ENCODE results near the gene C22orf23.

C22orf23 gene

DNA sequence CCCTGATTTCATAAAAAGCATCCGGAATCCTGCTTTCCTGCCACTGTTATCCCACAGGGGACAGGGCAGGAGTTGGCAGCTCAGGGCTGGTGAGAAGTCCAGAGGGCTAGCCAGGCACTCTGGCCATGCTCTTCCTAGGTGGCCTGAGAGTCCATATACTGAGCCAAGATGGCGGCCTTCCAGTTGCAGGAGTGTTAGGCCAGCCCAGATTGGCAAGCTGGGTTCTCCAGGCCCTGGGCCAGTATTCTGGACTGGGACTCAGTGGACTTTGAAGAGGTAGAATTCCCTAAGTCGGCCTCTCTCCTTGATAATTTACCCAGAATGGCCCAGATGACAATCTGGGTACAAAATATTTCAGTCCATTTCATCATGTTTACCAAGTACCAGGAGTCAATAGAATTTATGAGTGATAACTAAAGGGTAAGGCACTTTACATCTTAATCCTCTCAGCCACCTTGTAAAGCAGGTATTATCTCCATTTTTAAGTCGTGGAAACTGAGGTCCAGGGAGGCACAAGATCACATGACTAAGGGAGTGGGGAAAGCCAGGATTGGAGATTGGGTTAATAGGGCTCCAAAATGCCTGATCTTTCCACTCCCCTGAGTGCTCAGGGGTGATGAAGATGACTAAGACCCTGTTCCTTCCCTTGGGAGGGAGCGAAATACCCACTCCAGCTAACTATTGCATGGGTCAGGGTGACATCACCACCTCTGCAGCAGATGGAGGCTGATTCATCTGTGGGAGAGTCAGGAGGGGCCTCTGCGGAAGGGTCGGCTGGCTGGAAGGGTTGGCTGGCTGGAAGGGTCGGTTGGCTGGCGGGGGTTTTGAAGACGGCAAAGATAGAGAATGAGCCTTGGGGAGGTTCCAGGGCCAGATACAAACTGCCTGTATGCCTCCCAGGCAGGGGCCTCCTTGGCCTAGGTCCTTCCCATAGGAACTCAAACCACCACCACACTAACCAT lies 48.5 kb downstream of the C22orf23 start:
- TF ChIP-seq, protein P1, sequence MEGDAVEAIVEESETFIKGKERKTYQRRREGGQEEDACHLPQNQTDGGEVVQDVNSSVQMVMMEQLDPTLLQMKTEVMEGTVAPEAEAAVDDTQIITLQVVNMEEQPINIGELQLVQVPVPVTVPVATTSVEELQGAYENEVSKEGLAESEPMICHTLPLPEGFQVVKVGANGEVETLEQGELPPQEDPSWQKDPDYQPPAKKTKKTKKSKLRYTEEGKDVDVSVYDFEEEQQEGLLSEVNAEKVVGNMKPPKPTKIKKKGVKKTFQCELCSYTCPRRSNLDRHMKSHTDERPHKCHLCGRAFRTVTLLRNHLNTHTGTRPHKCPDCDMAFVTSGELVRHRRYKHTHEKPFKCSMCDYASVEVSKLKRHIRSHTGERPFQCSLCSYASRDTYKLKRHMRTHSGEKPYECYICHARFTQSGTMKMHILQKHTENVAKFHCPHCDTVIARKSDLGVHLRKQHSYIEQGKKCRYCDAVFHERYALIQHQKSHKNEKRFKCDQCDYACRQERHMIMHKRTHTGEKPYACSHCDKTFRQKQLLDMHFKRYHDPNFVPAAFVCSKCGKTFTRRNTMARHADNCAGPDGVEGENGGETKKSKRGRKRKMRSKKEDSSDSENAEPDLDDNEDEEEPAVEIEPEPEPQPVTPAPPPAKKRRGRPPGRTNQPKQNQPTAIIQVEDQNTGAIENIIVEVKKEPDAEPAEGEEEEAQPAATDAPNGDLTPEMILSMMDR (IDR thresholded peaks at IDR 0.05; ENCODE audit: insufficient read depth, low read length, poor library complexity, severe bottlenecking) = no peak
- Histone ChIP-seq H3K36me3 (ENCODE audit: control insufficient read depth, insufficient read depth, low read length) (no peaks in the 10 kb centered on the region), H3K4me3 (replicated peaks; ENCODE audit: low read depth, low read length) (no peak overlapping the region), H3K27me3 (replicated peaks; ENCODE audit: control insufficient read depth, insufficient read depth, low read length) (no peaks in the 10 kb centered on the region)
- no peak for DNase-seq (ENCODE audit: extremely low read depth, insufficient read length)

DNA sequence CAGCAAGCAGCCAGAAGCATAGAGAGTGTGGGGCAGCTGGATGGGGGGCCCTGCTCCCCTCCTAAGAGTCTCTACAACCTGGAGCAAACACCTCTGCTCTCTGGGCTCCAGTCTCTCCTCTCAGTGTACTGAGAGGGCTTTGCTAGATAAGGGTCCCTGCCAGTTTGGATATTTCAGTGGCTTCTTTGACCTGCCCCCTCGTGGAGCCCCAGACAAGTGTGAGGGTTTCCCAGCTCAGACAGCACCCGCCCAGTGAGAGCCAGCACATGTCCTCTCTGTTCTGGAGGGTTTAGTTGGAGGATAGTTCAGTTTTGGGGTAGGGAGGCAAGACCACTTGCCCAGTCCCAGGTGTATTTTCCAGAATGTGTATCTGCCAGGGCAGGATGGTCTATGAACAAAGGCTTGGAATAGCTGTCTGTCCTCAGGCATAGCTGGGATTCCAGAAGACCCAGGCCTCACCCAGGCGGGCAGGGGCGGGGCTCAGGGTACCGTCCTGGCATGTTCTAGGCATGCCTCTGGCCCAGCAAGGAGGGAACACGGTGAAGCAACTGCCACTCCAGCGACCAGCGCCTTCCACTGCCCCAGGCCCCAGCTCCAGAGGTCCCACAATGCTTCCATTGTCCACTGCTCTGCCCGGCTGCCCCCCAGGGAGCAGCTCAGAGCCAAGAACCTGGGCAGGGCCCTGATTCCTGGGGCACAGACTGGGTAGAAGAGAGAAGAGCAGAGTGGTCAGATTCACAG lies 54.8 kb downstream of the C22orf23 start:
- TF ChIP-seq, protein P1 (IDR thresholded peaks at IDR 0.05; ENCODE audit: insufficient read depth, low read length, poor library complexity, severe bottlenecking) = no peak
- no peak for DNase-seq (ENCODE audit: extremely low read depth, insufficient read length)
- Histone ChIP-seq H3K4me3 (replicated peaks; ENCODE audit: low read depth, low read length) (no peak overlapping the region), H3K36me3 (ENCODE audit: control insufficient read depth, insufficient read depth, low read length) (no peaks in the 10 kb centered on the region; the same call in 1 of the 2 replicates), H3K27me3 (replicated peaks; ENCODE audit: control insufficient read depth, insufficient read depth, low read length) (no peaks in the 10 kb centered on the region)

DNA sequence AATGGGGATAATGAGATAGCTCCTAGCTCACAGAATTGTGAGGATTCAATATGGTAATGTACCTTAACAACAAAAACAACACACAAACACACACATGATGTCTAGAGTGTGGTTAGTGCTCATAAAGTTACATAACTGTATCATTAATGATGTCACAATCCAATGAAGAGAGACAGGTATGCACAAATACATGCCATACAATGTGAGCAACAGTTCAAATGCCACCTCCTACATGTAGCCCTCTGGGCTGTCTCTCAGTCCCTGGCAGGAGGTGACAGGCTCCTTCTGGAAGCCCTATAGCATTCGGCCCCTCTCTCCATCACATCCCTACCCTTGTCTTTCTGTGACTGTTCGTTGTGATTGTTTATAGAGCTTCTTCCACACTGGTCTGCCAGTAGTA lies 55.6 kb downstream of the C22orf23 start:
- no peak overlapping the region for H3K4me3 ChIP-seq (replicated peaks; ENCODE audit: low read depth, low read length)
- TF ChIP-seq, protein P1 (IDR thresholded peaks at IDR 0.05; ENCODE audit: insufficient read depth, low read length, poor library complexity, severe bottlenecking) = no peak
- H3K27me3 ChIP-seq (replicated peaks; ENCODE audit: control insufficient read depth, insufficient read depth, low read length) = no peaks in the 10 kb centered on the region
- H3K36me3 ChIP-seq (ENCODE audit: control insufficient read depth, insufficient read depth, low read length) = no peaks in the 10 kb centered on the region; the same call in 1 of the 2 replicates
- no peak for DNase-seq (ENCODE audit: extremely low read depth, insufficient read length)

DNA sequence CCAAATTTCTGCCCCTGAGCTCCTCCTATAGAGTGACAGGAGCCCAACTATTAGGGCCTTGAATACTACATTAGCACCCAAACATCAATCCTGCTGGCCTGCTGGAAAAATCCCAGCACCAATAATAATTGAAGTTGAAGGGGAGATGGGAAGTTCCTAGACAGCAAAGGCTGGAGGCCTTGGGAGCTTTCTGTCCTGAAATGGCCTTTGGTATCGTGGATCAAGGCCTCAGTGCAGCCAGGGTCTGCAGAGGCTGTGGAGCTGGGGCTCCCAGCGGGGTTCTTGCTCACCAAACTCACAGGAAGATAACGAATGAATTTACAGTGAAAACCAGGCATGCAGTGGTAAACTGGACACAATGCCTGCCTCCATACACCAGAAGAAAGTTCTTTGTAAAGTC lies 56.5 kb downstream of the C22orf23 start:
- Histone ChIP-seq H3K36me3 (ENCODE audit: control insufficient read depth, insufficient read depth, low read length) (peaks cover 3% of the 10 kb centered on the region), H3K27me3 (replicated peaks; ENCODE audit: control insufficient read depth, insufficient read depth, low read length) (no peaks in the 10 kb centered on the region), H3K4me3 (replicated peaks; ENCODE audit: low read depth, low read length) (no peak overlapping the region)
- TF ChIP-seq, protein P1 (IDR thresholded peaks at IDR 0.05; ENCODE audit: insufficient read depth, low read length, poor library complexity, severe bottlenecking) = no peak
- DNase-seq (ENCODE audit: extremely low read depth, insufficient read length) = no peak

DNA sequence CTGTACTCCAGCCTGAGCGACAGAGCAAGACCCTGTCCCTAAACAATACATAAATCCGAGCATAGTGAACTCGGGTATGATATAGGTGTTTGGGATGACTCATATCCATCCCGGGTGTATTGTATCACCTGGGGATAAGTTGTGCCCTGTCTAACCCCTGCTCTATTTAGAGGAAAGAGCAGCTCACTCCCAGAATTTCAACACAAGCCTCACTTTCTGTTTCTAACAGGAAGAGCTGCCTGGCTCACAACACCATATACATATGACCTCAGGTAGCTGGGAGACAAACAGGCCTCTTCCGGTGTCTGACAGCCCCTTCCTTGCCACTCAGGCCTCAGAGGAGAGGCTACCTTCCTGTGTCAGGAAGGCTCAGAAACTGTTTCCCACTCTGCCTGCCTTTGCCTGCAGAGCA lies 57.2 kb downstream of the C22orf23 start:
- peak; percentile 41 for DNase-seq (ENCODE audit: extremely low read depth, insufficient read length)
- Histone ChIP-seq H3K36me3 (ENCODE audit: control insufficient read depth, insufficient read depth, low read length) (peaks cover 5% of the 10 kb centered on the region), H3K4me3 (replicated peaks; ENCODE audit: low read depth, low read length) (no peak overlapping the region), H3K27me3 (replicated peaks; ENCODE audit: control insufficient read depth, insufficient read depth, low read length) (no peaks in the 10 kb centered on the region)
- TF ChIP-seq, protein P1 (IDR thresholded peaks at IDR 0.05; ENCODE audit: insufficient read depth, low read length, poor library complexity, severe bottlenecking) = no peak
